SK-N-SH (cell line): ENCODE data around the gene FAM83D. TPM values are rescaled to one million over a fixed set of nuclear protein-coding genes. Genes with fewer than 3 reads are reported as not detected.

Source experiments
- CTCF ChIA-PET: fragments of 300-600, 350-600 bp; formaldehyde crosslinking; extraction: SDS; loops from one replicate; lab custom pipeline; 2021; lab: Yijun Ruan, JAX
- POLR2A ChIA-PET: fragments of 350-600 bp; sonication (Branson Sonifier 250); formaldehyde crosslinking; extraction: SDS; loops from one replicate; lab custom pipeline; 2020; ENCODE audit warnings: antibody characterized with exemption, inconsistent platforms; lab: Yijun Ruan, JAX
- DNase-seq: peaks from one replicate; pipeline ENCODE4 v3.0.0; 2012
- H2AFZ ChIP-seq: fragments of 200-600 bp; sonication (generic); 2 replicates; pipeline ENCODE4 v1.8.1; 2016; ENCODE audit warnings: antibody characterized with exemption, mild to moderate bottlenecking, low read depth
- H3F3A ChIP-seq: fragments of 200-600 bp; sonication (generic); replicated peaks from 2 replicates; pipeline ENCODE3; 2016; ENCODE audit warnings: antibody characterized with exemption, mild to moderate bottlenecking; ENCODE audit not compliant: insufficient read depth
- H3K27ac ChIP-seq, 2 experiments: fragments of 200-500 bp in 1 of 2; fragments of 200-600 bp in 1 of 2; sonication (Bioruptor generic) in 1 of 2; sonication (generic), shearing (Covaris generic) in 1 of 2; 2 replicates each; pipeline versions ENCODE4 v1.5.1 to v1.6.1; 2014 to 2016; ENCODE audit warnings: low read depth in 2 of 2, inconsistent platforms in 1 of 2, low read length in 1 of 2, mild to moderate bottlenecking in 1 of 2, mixed read lengths in 1 of 2
- H3K27me3 ChIP-seq: fragments of 200-600 bp; sonication (generic), shearing (Covaris generic); 2 replicates; pipeline ENCODE4 v1.6.1; 2016; ENCODE audit warnings: mixed run types; ENCODE audit not compliant: insufficient read depth
- H3K36me3 ChIP-seq, 2 experiments: fragments of 200-500 bp in 1 of 2; fragments of 200-600 bp in 1 of 2; sonication (Bioruptor generic) in 1 of 2; sonication (generic) in 1 of 2; replicated peaks in 1 of 2; 2 replicates each; pipeline versions ENCODE3 to v1.5.1; 2014 to 2016; ENCODE audit warnings: low read length in 1 of 2, mild to moderate bottlenecking in 1 of 2; ENCODE audit not compliant: insufficient read depth in 2 of 2, control insufficient read depth in 1 of 2
- H3K4me1 ChIP-seq, 2 experiments: fragments of 200-500 bp in 1 of 2; fragments of 200-600 bp in 1 of 2; sonication (Bioruptor generic) in 1 of 2; sonication (generic), shearing (Covaris generic) in 1 of 2; 2 replicates each; pipeline versions ENCODE4 v1.5.1 to v1.6.1; 2014 to 2016; ENCODE audit warnings: low read depth in 1 of 2, low read length in 1 of 2, mixed run types in 1 of 2; ENCODE audit not compliant: insufficient read depth in 2 of 2, control insufficient read depth in 1 of 2
- H3K4me2 ChIP-seq: fragments of 200-600 bp; sonication (generic), shearing (Covaris generic); 2 replicates; pipeline ENCODE4 v1.6.1; 2017; ENCODE audit warnings: mixed run types
- H3K4me3 ChIP-seq, 2 experiments: fragments of 200-500 bp in 1 of 2; fragments of 200-600 bp in 1 of 2; sonication (Bioruptor generic) in 1 of 2; sonication (generic), shearing (Covaris generic) in 1 of 2; 2 replicates each; pipeline versions ENCODE4 v1.5.1 to v1.8.1; 2014 to 2016; ENCODE audit warnings: low read depth in 2 of 2, inconsistent platforms in 1 of 2, low read length in 1 of 2, mild to moderate bottlenecking in 1 of 2, mixed read lengths in 1 of 2, moderate library complexity in 1 of 2
- H3K79me2 ChIP-seq: fragments of 200-600 bp; sonication (generic); 2 replicates; pipeline ENCODE4 v1.8.1; 2017; ENCODE audit warnings: mild to moderate bottlenecking; ENCODE audit not compliant: insufficient read depth
- H3K9ac ChIP-seq: fragments of 200-600 bp; sonication (generic); 2 replicates; pipeline ENCODE4 v1.6.1; 2017; ENCODE audit warnings: mixed run types
- H3K9me2 ChIP-seq: fragments of 200-600 bp; sonication (generic); 2 replicates; pipeline ENCODE4 v1.6.1; 2017; ENCODE audit warnings: mixed run types
- H3K9me3 ChIP-seq: fragments of 200-600 bp; sonication (generic); 2 replicates; pipeline ENCODE4 v1.6.1; 2017; ENCODE audit warnings: mixed run types, mild to moderate bottlenecking, moderate library complexity
- H4K20me1 ChIP-seq: fragments of 200-600 bp; sonication (generic); 2 replicates; pipeline ENCODE4 v1.6.1; 2017; ENCODE audit warnings: mild to moderate bottlenecking, mixed run types; ENCODE audit not compliant: insufficient read depth
- CHD2 ChIP-seq: fragments of 150-350 bp; IDR thresholded peaks from 2 replicates; pipeline ENCODE4 v1.6.1; 2018; ENCODE audit warnings: low read length; ENCODE audit not compliant: partially characterized antibody
- ELF1 ChIP-seq: IDR thresholded peaks from 2 replicates; pipeline ENCODE4 v1.4.0; 2012
- EP300 ChIP-seq, 2 experiments: IDR thresholded peaks; 2 replicates each; pipeline versions ENCODE4 v1.4.0 to v1.6.1; 2012; ENCODE audit warnings: borderline replicate concordance in 1 of 2, low read depth in 1 of 2, low read length in 1 of 2
- FOXJ3 ChIP-seq: sonication (generic); formaldehyde crosslinking; IDR thresholded peaks from 2 replicates; pipeline ENCODE4 v1.5.1; 2020; ENCODE audit warnings: mild to moderate bottlenecking, missing genetic modification reagents
- FOXM1 ChIP-seq: IDR thresholded peaks from 2 replicates; pipeline ENCODE4 v1.4.0; 2012; ENCODE audit warnings: low read depth, mild to moderate bottlenecking
- GABPA ChIP-seq: IDR thresholded peaks from 2 replicates; pipeline ENCODE4 v1.4.0; 2012; ENCODE audit warnings: low read depth, mild to moderate bottlenecking
- JUND ChIP-seq: IDR thresholded peaks from 2 replicates; pipeline ENCODE4 v1.4.0; 2012
- MEF2A ChIP-seq: IDR thresholded peaks from 2 replicates; pipeline ENCODE4 v1.4.0; 2012; ENCODE audit warnings: low read depth, borderline replicate concordance
- NRF1 ChIP-seq: IDR thresholded peaks from 2 replicates; pipeline ENCODE4 v1.6.1; 2012; ENCODE audit warnings: low read depth, mild to moderate bottlenecking, low read length
- RAD21 ChIP-seq: IDR thresholded peaks from 2 replicates; pipeline ENCODE4 v1.6.1; 2012; ENCODE audit warnings: mild to moderate bottlenecking, low read length
- RCOR1 ChIP-seq: fragments of 150-350 bp; IDR thresholded peaks from 2 replicates; pipeline ENCODE4 v1.6.1; 2017; ENCODE audit warnings: antibody characterized with exemption, low read length
- RFX5 ChIP-seq: IDR thresholded peaks from 2 replicates; pipeline ENCODE4 v1.6.1; 2012; ENCODE audit warnings: mild to moderate bottlenecking, improper control_type of control experiment, low read length
- RXRA ChIP-seq: IDR thresholded peaks from 2 replicates; pipeline ENCODE4 v1.4.0; 2012; ENCODE audit warnings: low read depth, mild to moderate bottlenecking, borderline replicate concordance
- TAF1 ChIP-seq: IDR thresholded peaks from 2 replicates; pipeline ENCODE4 v1.6.1; 2012; ENCODE audit warnings: low read depth, mild to moderate bottlenecking, low read length, moderate library complexity, borderline replicate concordance
- TCF12 ChIP-seq: IDR thresholded peaks from 2 replicates; pipeline ENCODE4 v1.4.0; 2012
- TEAD4 ChIP-seq: IDR thresholded peaks from 2 replicates; pipeline ENCODE4 v1.4.0; 2012; ENCODE audit warnings: mild to moderate bottlenecking, borderline replicate concordance; ENCODE audit not compliant: insufficient read depth
- YY1 ChIP-seq: IDR thresholded peaks from 2 replicates; pipeline ENCODE4 v1.4.0; 2012; ENCODE audit warnings: low read depth, mild to moderate bottlenecking
- WGBS: methylation state at CpG from one replicate; pipeline ENCODE4 v1.1.6; 2017; ENCODE audit warnings: low lambda C conversion rate; 5-methylcytosine and 5-hydroxymethylcytosine counted together
- polyA plus RNA-seq, 3 experiments: library from polyadenylated mRNA; depleted of rRNA; stranded (reverse); fragments of >200 nt; gene quantifications; 2 replicates each; pipeline ENCODE4 v1.2.3, GENCODE V29; 2012
- TF ChIP-seq, protein P1 (sequence below): IDR thresholded peaks from 2 replicates; pipeline ENCODE4 v1.4.0; 2012; ENCODE audit warnings: low read depth
- TF ChIP-seq, protein P2 (sequence below): fragments of 200-600 bp; sonication (generic); IDR thresholded peaks from 2 replicates; pipeline ENCODE4 v1.6.1; 2017; ENCODE audit warnings: antibody characterized with exemption, mild to moderate bottlenecking, moderate library complexity
- TF ChIP-seq, protein P3 (sequence below): IDR thresholded peaks from 2 replicates; pipeline ENCODE4; 2012
- TF ChIP-seq, protein P4 (sequence below): fragments of 150-350 bp; IDR thresholded peaks from 2 replicates; pipeline ENCODE4 v1.6.1; 2017; ENCODE audit warnings: antibody characterized with exemption, low read length, low read depth, borderline replicate concordance

The FAM83D gene
- polyA plus RNA-seq, 1 of the 3 experiments (the other 2 are of a cell fraction): 21.5 TPM

DNA sequence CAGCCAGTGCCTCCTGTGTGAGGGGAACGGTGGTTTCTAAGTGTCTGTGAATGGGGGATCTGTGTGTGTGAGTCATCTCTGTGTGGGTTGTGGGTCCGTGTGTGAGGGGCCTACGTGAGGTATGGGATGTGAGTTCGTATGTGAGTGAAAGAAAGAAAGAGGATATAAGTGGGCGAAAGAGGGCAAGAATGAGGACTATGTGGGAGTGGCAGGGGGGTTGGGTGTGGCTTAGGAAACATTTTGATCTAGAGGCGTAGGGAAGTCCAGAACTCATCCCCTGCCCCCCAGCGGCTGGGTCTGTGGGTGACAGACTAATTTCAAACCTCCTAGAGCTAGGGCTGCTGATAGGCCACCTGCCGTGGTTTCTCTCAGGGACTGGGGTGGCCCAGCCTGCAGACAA is 71.4 kb downstream of the FAM83D start:
- no peaks in the 10 kb centered on the region for H3K79me2 ChIP-seq
- no peaks in the 10 kb centered on the region for H4K20me1 ChIP-seq
- H3K9me2 ChIP-seq: no peaks in the 10 kb centered on the region
- no peak overlapping the region for H2AFZ ChIP-seq
- no peak overlapping the region for H3K4me2 ChIP-seq
- no peaks in the 10 kb centered on the region for H3F3A ChIP-seq
- ChIA-PET CTCF (interaction anchor here (1.3 kb wide), 1 partner anchor 52 kb away, joined by 5 read pairs; no protein-coding TSS in a partner anchor), POLR2A (no interaction called here)
- 95% methylated on average over 7 of the region's 8 CpGs for WGBS
- no peak overlapping the region for H3K27ac ChIP-seq
- H3K4me3 ChIP-seq: no peak overlapping the region
- H3K27me3 ChIP-seq: no peaks in the 10 kb centered on the region
- H3K9me3 ChIP-seq: no peaks in the 10 kb centered on the region
- H3K4me1 ChIP-seq: no peaks in the 10 kb centered on the region
- TF ChIP-seq RFX5: no peak
- TF ChIP-seq, protein P1, sequence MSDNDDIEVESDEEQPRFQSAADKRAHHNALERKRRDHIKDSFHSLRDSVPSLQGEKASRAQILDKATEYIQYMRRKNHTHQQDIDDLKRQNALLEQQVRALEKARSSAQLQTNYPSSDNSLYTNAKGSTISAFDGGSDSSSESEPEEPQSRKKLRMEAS: no peak
- TF ChIP-seq, protein P2, sequence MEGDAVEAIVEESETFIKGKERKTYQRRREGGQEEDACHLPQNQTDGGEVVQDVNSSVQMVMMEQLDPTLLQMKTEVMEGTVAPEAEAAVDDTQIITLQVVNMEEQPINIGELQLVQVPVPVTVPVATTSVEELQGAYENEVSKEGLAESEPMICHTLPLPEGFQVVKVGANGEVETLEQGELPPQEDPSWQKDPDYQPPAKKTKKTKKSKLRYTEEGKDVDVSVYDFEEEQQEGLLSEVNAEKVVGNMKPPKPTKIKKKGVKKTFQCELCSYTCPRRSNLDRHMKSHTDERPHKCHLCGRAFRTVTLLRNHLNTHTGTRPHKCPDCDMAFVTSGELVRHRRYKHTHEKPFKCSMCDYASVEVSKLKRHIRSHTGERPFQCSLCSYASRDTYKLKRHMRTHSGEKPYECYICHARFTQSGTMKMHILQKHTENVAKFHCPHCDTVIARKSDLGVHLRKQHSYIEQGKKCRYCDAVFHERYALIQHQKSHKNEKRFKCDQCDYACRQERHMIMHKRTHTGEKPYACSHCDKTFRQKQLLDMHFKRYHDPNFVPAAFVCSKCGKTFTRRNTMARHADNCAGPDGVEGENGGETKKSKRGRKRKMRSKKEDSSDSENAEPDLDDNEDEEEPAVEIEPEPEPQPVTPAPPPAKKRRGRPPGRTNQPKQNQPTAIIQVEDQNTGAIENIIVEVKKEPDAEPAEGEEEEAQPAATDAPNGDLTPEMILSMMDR: no peak
- no peak for TF ChIP-seq JUND
- no peak for TF ChIP-seq FOXJ3 (CRISPR knock-in tag)
- TF ChIP-seq, protein P3, sequence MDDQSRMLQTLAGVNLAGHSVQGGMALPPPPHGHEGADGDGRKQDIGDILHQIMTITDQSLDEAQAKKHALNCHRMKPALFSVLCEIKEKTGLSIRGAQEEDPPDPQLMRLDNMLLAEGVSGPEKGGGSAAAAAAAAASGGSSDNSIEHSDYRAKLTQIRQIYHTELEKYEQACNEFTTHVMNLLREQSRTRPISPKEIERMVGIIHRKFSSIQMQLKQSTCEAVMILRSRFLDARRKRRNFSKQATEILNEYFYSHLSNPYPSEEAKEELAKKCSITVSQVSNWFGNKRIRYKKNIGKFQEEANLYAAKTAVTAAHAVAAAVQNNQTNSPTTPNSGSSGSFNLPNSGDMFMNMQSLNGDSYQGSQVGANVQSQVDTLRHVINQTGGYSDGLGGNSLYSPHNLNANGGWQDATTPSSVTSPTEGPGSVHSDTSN: no peak
- TF ChIP-seq YY1: no peak
- TF ChIP-seq RXRA: no peak
- no peak for TF ChIP-seq MEF2A
- TF ChIP-seq RAD21: no peak
- TF ChIP-seq TCF12: no peak
- TF ChIP-seq FOXM1: no peak
- TF ChIP-seq GABPA: no peak
- no peak for TF ChIP-seq RCOR1
- no peak for TF ChIP-seq NRF1
- H3K36me3 ChIP-seq: peaks cover 44 to 61% of the 10 kb centered on the region in 2 experiments
- no peak overlapping the region for H3K9ac ChIP-seq
- no peak for DNase-seq

DNA sequence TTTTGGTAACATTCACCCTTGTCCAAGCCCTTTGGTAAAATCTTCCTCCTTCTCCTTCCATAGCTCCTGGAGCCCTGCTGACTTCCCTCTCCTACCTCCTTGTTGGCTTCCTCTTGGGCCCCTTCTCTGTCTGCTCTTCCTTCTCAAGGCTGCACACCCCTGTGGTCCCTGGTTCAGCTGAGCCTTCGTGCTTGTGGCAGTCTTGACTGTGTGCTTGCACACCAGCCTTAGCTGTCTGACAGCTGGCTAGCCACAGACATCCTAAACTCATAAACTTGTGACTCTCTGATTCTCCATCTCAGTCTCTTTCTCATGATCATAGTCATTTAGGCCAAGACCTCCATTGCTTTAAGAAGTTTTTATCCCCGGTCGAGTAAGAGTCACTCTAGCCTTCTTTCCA is 73.0 kb downstream of the FAM83D start:
- H3F3A ChIP-seq: no peaks in the 10 kb centered on the region
- no peak overlapping the region for H3K4me2 ChIP-seq
- no peak overlapping the region for H3K4me3 ChIP-seq
- WGBS: 100% methylated on average over 3 of the region's 3 CpGs
- no peaks in the 10 kb centered on the region for H4K20me1 ChIP-seq
- no peaks in the 10 kb centered on the region for H3K9me3 ChIP-seq
- DNase-seq: no peak
- H3K27ac ChIP-seq: no peak overlapping the region
- H3K27me3 ChIP-seq: no peaks in the 10 kb centered on the region
- H3K9me2 ChIP-seq: no peaks in the 10 kb centered on the region
- CTCF ChIA-PET: interaction anchor here (1.6 to 2.1 kb wide), 2 partner anchors 9 to 73 kb away, joined by 3 to 5 read pairs; partner anchors contain the start of gene FAM83D
- H3K9ac ChIP-seq: no peak overlapping the region
- H3K4me1 ChIP-seq: no peaks in the 10 kb centered on the region
- no peak overlapping the region for H2AFZ ChIP-seq
- H3K36me3 ChIP-seq: peaks cover 39 to 73% of the 10 kb centered on the region in 2 experiments
- POLR2A ChIA-PET: no interaction called here
- H3K79me2 ChIP-seq: no peaks in the 10 kb centered on the region
- TF ChIP-seq, protein P4, sequence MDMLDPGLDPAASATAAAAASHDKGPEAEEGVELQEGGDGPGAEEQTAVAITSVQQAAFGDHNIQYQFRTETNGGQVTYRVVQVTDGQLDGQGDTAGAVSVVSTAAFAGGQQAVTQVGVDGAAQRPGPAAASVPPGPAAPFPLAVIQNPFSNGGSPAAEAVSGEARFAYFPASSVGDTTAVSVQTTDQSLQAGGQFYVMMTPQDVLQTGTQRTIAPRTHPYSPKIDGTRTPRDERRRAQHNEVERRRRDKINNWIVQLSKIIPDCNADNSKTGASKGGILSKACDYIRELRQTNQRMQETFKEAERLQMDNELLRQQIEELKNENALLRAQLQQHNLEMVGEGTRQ: no peak
- TF ChIP-seq, protein P3: no peak
- TF ChIP-seq EP300 (IDR thresholded peaks at IDR 0.05; ENCODE audit: borderline replicate concordance in 1 of 2, low read depth in 1 of 2, low read length in 1 of 2) (no peak), JUND (no peak), FOXM1 (no peak), CHD2 (no peak), ELF1 (no peak), TAF1 (no peak), TEAD4 (no peak)
